PC-3 (cell line): ENCODE data around the gene CAPN3. TPM values are rescaled to one million over a fixed set of nuclear protein-coding genes. Genes with fewer than 3 reads are reported as not detected.

ENCODE experiments used
- ATAC-seq: fragments of 200-7000 bp; cut with Tn5 transposase; 2 replicates; pipeline ENCODE4 v1.9.1; 2020; ENCODE audit warnings: mild to moderate bottlenecking, moderate library complexity
- BruUV-seq: library from RNA; stranded (reverse); fragments of 400-500 nt; replicated peaks from 2 replicates; lab custom pipeline; 2021; lab: Mats Ljungman, UMichigan
- CTCF ChIA-PET: fragments of 300-600 bp; sonication (Branson Sonifier 250); formaldehyde crosslinking; loops from one replicate; lab custom pipeline; 2022; ENCODE audit warnings: antibody characterized with exemption; lab: Charles Lee
- POLR2A ChIA-PET: fragments of 300-600 bp; sonication (Branson Sonifier 250); formaldehyde crosslinking; loops from one replicate; lab custom pipeline; 2022; ENCODE audit warnings: antibody characterized with exemption; ENCODE audit not compliant: unreplicated experiment; lab: Charles Lee
- DNase-seq: peaks from one replicate; pipeline ENCODE4 v3.0.0-alpha.2; 2015
- H2AFZ ChIP-seq: fragments of 300-600 bp; sonication (generic); 2 replicates; pipeline ENCODE4 v1.6.0; 2016; ENCODE audit warnings: antibody characterized with exemption, low read length
- H3F3A ChIP-seq: fragments of 300-600 bp; sonication (generic); one replicate; pipeline ENCODE4 v1.6.0; 2017; ENCODE audit warnings: antibody characterized with exemption, low read length, control low read depth, mild to moderate bottlenecking; ENCODE audit not compliant: unreplicated experiment
- H3K27ac ChIP-seq: fragments of 300-600 bp; sonication (generic); 2 replicates; pipeline ENCODE4 v1.5.1; 2016; ENCODE audit warnings: mild to moderate bottlenecking, low read length
- H3K27me3 ChIP-seq: fragments of 300-600 bp; sonication (generic); 2 replicates; pipeline ENCODE4 v1.6.1; 2016; ENCODE audit warnings: low read length, mixed read lengths
- H3K36me3 ChIP-seq: fragments of 300-600 bp; sonication (generic); 2 replicates; pipeline ENCODE4 v1.6.1; 2016; ENCODE audit warnings: low read depth, mixed run types, low read length, mixed read lengths
- H3K4me1 ChIP-seq: fragments of 300-600 bp; sonication (generic); 2 replicates; pipeline ENCODE4 v1.5.1; 2016; ENCODE audit warnings: low read length; ENCODE audit not compliant: insufficient read depth
- H3K4me2 ChIP-seq: fragments of 300-600 bp; sonication (generic); 2 replicates; pipeline ENCODE4 v1.6.0; 2016; ENCODE audit warnings: low read length
- H3K4me3 ChIP-seq: fragments of 300-600 bp; sonication (generic); 2 replicates; pipeline ENCODE4 v1.5.1; 2016; ENCODE audit warnings: mild to moderate bottlenecking, low read length, mixed read lengths
- H3K79me2 ChIP-seq: fragments of 300-600 bp; sonication (generic); 2 replicates; pipeline ENCODE4 v1.6.1; 2017; ENCODE audit warnings: low read length, mixed read lengths
- H3K9ac ChIP-seq: fragments of 300-600 bp; sonication (generic); 2 replicates; pipeline ENCODE4 v1.6.0; 2016; ENCODE audit warnings: mild to moderate bottlenecking, low read length
- H3K9me2 ChIP-seq: fragments of 300-600 bp; sonication (generic); replicated peaks from 2 replicates; pipeline ENCODE4 v1.6.1; 2016; ENCODE audit warnings: mixed run types, low read length, mixed read lengths
- H3K9me3 ChIP-seq: fragments of 300-600 bp; sonication (generic); 2 replicates; pipeline ENCODE4 v1.6.1; 2016; ENCODE audit warnings: low read length, mixed read lengths
- H4K20me1 ChIP-seq: fragments of 300-600 bp; sonication (generic); 2 replicates; pipeline ENCODE4 v1.6.1; 2016; ENCODE audit warnings: low read length, mixed read lengths
- EZH2 ChIP-seq: fragments of 300-600 bp; sonication (generic); IDR thresholded peaks from one replicate; pipeline ENCODE4 v1.6.1; 2017; ENCODE audit warnings: antibody characterized with exemption, mild to moderate bottlenecking, low read length; ENCODE audit not compliant: unreplicated experiment
- EZH2phosphoT487 ChIP-seq: fragments of 300-600 bp; sonication (generic); IDR thresholded peaks from 2 replicates; pipeline ENCODE4 v1.6.1; 2018; ENCODE audit warnings: mild to moderate bottlenecking, antibody characterized with exemption, low read length, borderline replicate concordance
- intact Hi-C: fragments of 100-400 bp; cut with micrococcal nuclease; formaldehyde crosslinking; loops from 2 replicates; pipeline ENCODE4 v1.9.0; 2023
- total RNA-seq: library from RNA; depleted of rRNA; stranded (reverse); fragments of >200 nt; gene quantifications from 2 replicates; pipeline ENCODE4 v1.2.3, GENCODE V29; 2014
- TF ChIP-seq, protein P1 (sequence below): fragments of 300-600 bp; sonication (generic); conservative IDR thresholded peaks from 2 replicates; pipeline ENCODE4 v1.5.1; 2017; ENCODE audit warnings: antibody characterized with exemption, low read depth, mild to moderate bottlenecking, low read length

Gene CAPN3
- total RNA-seq, 1 experiment from 2014 or later, result 0.40 TPM

DNA sequence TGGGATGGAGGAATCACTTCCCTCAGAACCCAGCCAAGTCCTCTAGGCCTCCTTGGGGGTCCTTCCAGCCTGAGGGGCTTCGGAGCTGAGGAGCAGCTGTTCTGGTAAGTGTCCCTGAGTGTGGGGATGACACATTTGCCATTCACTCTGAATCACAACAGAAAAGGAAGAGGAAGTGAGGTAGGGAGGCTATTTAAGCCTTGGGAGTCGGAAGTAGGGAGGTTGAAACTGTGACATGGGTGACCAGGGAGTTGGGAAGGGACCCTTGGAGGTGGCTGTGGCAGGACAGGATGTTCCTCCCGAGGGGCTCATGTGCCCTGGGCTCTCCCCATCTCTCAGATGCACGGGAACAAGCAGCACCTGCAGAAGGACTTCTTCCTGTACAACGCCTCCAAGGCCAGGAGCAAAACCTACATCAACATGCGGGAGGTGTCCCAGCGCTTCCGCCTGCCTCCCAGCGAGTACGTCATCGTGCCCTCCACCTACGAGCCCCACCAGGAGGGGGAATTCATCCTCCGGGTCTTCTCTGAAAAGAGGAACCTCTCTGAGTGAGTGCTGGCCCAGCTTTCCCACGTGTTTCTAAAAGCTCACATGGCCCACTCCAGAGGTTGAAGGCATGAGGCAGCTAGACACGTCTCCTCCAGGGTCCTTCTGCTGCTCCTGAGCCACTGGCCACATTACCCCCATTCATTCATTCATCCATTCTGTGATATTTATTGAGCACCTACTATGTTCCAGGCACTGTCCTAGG is 43.3 kb downstream of the CAPN3 start:
- ATAC-seq (no peak; the same call in 1 of the 2 replicates), DNase-seq (no peak)
- Histone ChIP-seq H3K9me3 (no peaks in the 10 kb centered on the region), H2AFZ (no peak overlapping the region), H3K4me3 (no peak overlapping the region), H3K4me2 (no peak overlapping the region), H3K4me1 (no peaks in the 10 kb centered on the region), H3K36me3 (no peaks in the 10 kb centered on the region), H3K27ac (no peak overlapping the region), H4K20me1 (no peaks in the 10 kb centered on the region), H3K27me3 (no peaks in the 10 kb centered on the region), H3F3A (no peaks in the 10 kb centered on the region), H3K79me2 (no peaks in the 10 kb centered on the region), H3K9ac (no peak overlapping the region), H3K9me2 (no peaks in the 10 kb centered on the region)
- POLR2A ChIA-PET, result no interaction called here
- CTCF ChIA-PET, result no interaction called here
- no peak for TF ChIP-seq EZH2
- TF ChIP-seq EZH2phosphoT487, result no peak
- TF ChIP-seq, protein P1, sequence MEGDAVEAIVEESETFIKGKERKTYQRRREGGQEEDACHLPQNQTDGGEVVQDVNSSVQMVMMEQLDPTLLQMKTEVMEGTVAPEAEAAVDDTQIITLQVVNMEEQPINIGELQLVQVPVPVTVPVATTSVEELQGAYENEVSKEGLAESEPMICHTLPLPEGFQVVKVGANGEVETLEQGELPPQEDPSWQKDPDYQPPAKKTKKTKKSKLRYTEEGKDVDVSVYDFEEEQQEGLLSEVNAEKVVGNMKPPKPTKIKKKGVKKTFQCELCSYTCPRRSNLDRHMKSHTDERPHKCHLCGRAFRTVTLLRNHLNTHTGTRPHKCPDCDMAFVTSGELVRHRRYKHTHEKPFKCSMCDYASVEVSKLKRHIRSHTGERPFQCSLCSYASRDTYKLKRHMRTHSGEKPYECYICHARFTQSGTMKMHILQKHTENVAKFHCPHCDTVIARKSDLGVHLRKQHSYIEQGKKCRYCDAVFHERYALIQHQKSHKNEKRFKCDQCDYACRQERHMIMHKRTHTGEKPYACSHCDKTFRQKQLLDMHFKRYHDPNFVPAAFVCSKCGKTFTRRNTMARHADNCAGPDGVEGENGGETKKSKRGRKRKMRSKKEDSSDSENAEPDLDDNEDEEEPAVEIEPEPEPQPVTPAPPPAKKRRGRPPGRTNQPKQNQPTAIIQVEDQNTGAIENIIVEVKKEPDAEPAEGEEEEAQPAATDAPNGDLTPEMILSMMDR, result no peak
- intact Hi-C loops, result no loop called here
- BruUV-seq, result no TSS peak

DNA sequence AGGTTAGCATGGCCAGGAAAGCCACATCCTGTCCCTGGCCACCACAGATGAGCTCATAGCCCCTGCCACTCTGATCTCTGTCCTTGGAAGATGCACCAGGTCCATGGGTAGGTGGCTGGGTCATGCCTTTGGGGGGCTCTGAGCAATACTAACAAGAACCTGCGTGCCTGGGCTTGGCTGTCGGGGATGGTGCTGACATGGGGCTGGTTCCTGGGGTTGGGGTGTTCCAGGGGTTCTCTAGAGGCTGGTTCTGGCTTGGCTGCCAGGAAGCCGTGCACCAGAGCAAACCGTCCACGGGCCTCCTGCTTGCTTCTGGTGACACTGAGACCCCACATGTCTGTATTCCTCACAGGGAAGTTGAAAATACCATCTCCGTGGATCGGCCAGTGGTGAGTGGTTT is 44.1 kb downstream of the CAPN3 start:
- Histone ChIP-seq H3K79me2 (no peaks in the 10 kb centered on the region), H3K27ac (no peak overlapping the region), H2AFZ (no peak overlapping the region), H3K9ac (no peak overlapping the region), H4K20me1 (no peaks in the 10 kb centered on the region), H3K9me3 (no peaks in the 10 kb centered on the region), H3K9me2 (no peaks in the 10 kb centered on the region), H3F3A (no peaks in the 10 kb centered on the region), H3K36me3 (no peaks in the 10 kb centered on the region), H3K4me1 (no peaks in the 10 kb centered on the region), H3K27me3 (no peaks in the 10 kb centered on the region), H3K4me2 (no peak overlapping the region), H3K4me3 (no peak overlapping the region)
- ChIA-PET CTCF (interaction anchor here (0.5 kb wide), 1 partner anchor 708 kb away, joined by 3 read pairs; no protein-coding TSS in a partner anchor), POLR2A (no interaction called here)
- TF ChIP-seq EZH2 (no peak), EZH2phosphoT487 (no peak)
- TF ChIP-seq, protein P1, result no peak
- BruUV-seq, result no TSS peak
- intact Hi-C loops, result no loop called here
- ATAC-seq, result no peak
- DNase-seq, result no peak
